Measurements from ENCODE around the gene RASA2. TPM values are rescaled to one million over a fixed set of nuclear protein-coding genes. Genes with fewer than 3 reads are reported as not detected.

Gene RASA2
- total and polyA plus RNA-seq, 12 donors, result 1.4 to 7.7 (median 5.1) TPM

GRCh38 chr3:141538568-141539240, 51.9 kb downstream of the RASA2 start:
- Histone ChIP-seq H3K4me3 (no peak overlapping the region), H3K36me3 (peaks cover 0 to 57% (median 0%) of the 10 kb centered on the region in 9 donors), H3K27me3 (no peaks in the 10 kb centered on the region), H3K9me3 (peaks cover 0 to 14% (median 3%) of the 10 kb centered on the region in 11 donors), H3K4me1 (peaks cover 0 to 25% (median 0%) of the 10 kb centered on the region in 9 donors), H3K27ac (peak overlapping the region in 1 of 10 donors; percentile 38)
- intact Hi-C loops (cut with DNase I), result loop anchor here in 1 of 10 donors (5.0 kb wide), 1 partner anchor 36 kb away; no protein-coding TSS in a partner anchor
- ATAC-seq (no peak), DNase-seq (no peak)
- TF ChIP-seq CTCF (IDR thresholded peaks at IDR 0.05), result no peak
- WGBS, 2 donors, result 57 to 70% methylated on average over 2 of the region's 2 CpGs

GRCh38 chr3:141539431-141540187, 52.8 kb downstream of the RASA2 start:
- peaks cover 0 to 30% (median 0%) of the 10 kb centered on the region in 9 donors for H3K4me1 ChIP-seq
- H3K36me3 ChIP-seq, result peaks cover 0 to 57% (median 0%) of the 10 kb centered on the region in 9 donors
- H3K27me3 ChIP-seq, result no peaks in the 10 kb centered on the region
- no peak for DNase-seq
- no peak overlapping the region for H3K4me3 ChIP-seq
- H3K27ac ChIP-seq, result peak overlapping the region in 1 of 10 donors; percentile 38
- intact Hi-C loops (cut with DNase I), result loop anchor here in 1 of 10 donors (5.0 kb wide), 1 partner anchor 37 kb away; no protein-coding TSS in a partner anchor
- peaks cover 0 to 18% (median 3%) of the 10 kb centered on the region in 11 donors for H3K9me3 ChIP-seq
- WGBS, 2 donors, result 90 to 94% methylated on average over 5 of the region's 5 CpGs
- no peak for TF ChIP-seq CTCF (IDR thresholded peaks at IDR 0.05)
- ATAC-seq, result no peak

- Histone ChIP-seq H3K9me3 (peaks cover 0 to 18% (median 3%) of the 10 kb centered on the region in 11 donors), H3K36me3 (peaks cover 0 to 60% (median 0%) of the 10 kb centered on the region in 9 donors), H3K4me1 (peaks cover 0 to 37% (median 0%) of the 10 kb centered on the region in 9 donors), H3K27me3 (no peaks in the 10 kb centered on the region), H3K4me3 (no peak overlapping the region), H3K27ac (no peak overlapping the region)
- DNase-seq (no peak), ATAC-seq (no peak)
- 93% methylated on average over 2 of the region's 2 CpGs for WGBS, 2 donors
- no peak for TF ChIP-seq CTCF (IDR thresholded peaks at IDR 0.05)
- intact Hi-C loops (cut with DNase I), result no loop called here
Observed at GRCh38 chr3:141540531-141540930, 53.7 kb downstream of the RASA2 start.

- ATAC-seq, result no peak
- TF ChIP-seq CTCF (IDR thresholded peaks at IDR 0.05), result no peak
Observed at GRCh38 chr3:141542202-141542969, 55.6 kb downstream of the RASA2 start.

More at GRCh38 chr3:141542202-141542969, 55.6 kb downstream of the RASA2 start:
- 97 to 98% methylated on average over 2 of the region's 2 CpGs for WGBS, 2 donors
- DNase-seq, result no peak
- Histone ChIP-seq H3K4me1 (peaks cover 0 to 49% (median 0%) of the 10 kb centered on the region in 9 donors), H3K4me3 (no peak overlapping the region), H3K27me3 (no peaks in the 10 kb centered on the region), H3K27ac (no peak overlapping the region), H3K9me3 (peaks cover 0 to 28% (median 3%) of the 10 kb centered on the region in 11 donors), H3K36me3 (peaks cover 0 to 64% (median 0%) of the 10 kb centered on the region in 9 donors)
- intact Hi-C loops (cut with DNase I), result no loop called here

Data from heart right ventricle (tissue), 16 donors.